Endometrial microvascular endothelial cells (primary cell): ENCODE measurements around the gene PTPRJ. TPM values are rescaled to one million over a fixed set of nuclear protein-coding genes. Genes with fewer than 3 reads are reported as not detected.

Source experiments
- in situ Hi-C: cut with HindIII; loops from 2 replicates; pipeline ENCODE4 v1.10.0; 2017; ENCODE audit warnings: low sequenced_read_pairs, low pct_unique_long_range_greater_than_20kb; ENCODE audit errors: inconsistent ontology term
- total RNA-seq: library from RNA; depleted of rRNA; stranded (reverse); fragments of >200 nt; gene quantifications from one replicate; pipeline ENCODE4 v1.2.3, GENCODE V29; 2015; ENCODE audit errors: inconsistent ontology term

Gene PTPRJ
- total RNA-seq, 1 donor from 2014 or later = 10.8 TPM

DNA sequence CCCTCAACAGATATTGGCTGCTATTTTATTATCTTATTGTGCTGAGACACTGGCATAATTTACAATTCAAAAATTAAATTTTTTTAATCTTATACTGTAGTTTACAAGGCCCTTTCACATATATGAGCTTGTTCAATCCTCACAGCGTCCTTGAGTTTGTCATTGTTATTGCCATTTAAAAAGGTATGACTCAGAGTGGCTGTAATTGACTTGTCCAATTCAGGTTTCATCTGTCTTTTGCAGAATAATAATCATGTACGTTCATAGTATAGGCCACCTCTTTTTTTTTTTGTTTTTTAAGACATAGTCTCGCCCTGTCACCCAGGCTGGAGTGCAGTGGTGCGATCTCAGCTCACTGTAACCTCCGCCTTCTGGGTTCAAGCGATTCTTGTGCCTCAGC, 11.5 kb downstream of the PTPRJ start:
- in situ Hi-C loops = no loop called here

DNA sequence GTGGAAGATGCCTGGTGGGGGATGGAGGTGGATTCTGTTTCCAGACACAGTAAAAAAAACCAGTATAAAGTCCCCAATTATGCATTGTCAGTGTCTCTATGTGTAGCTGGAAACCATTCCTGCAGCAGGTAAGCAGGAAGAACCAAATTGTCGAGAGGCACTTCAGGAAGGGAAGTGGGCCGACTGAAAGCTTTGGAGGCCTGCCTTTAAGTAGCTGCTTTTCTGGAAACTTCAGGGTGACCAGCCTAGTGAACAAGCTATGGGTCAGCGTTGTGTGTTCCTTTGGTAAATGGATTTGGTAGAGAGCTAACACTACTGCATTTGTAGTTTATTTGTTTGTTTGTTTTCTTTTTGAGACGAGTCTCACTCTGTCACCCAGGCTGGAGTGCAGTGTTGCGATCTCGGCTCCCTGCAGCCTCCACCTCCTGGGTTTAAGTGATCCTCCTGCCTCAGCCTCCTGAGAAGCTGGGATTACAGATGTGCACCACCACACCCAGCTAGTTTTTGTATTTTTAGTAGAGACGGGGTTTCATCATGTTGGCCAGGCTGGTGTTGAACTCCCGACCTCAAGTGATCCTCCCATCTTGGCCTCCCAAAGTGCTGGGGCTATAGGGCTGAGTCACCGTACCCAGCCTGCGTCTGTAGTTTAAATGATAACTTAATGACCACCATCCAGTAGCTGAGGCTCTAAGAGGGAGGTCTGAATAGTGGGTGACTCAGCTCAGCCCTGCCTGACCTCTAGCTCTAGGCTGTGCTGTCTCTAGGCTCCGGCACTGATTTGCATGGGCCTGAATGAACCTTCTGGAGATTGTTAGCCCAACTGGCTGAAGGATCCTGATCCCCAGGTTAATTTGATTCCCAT, 12.8 kb downstream of the PTPRJ start:
- in situ Hi-C loops = no loop called here

DNA sequence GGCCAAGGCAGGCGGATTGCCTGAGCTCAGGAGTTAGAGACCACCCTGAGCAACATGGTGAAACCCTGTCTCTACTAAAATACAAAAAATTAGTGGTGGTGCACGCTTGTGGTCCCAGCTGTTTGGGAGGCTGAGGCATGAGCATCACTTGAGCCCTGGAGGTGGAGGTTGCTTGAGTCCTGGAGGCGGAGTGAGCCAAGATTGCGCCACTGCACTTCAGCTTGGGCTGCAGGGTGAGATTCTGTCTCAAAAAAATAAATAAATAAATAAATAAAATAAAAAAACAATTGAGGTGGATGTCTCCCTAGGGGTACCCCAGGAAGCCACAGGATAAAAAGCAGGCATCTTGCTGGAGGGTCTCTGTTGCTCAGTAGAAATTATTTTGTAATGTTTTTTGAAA, 14.1 kb downstream of the PTPRJ start:
- in situ Hi-C loops = no loop called here

DNA sequence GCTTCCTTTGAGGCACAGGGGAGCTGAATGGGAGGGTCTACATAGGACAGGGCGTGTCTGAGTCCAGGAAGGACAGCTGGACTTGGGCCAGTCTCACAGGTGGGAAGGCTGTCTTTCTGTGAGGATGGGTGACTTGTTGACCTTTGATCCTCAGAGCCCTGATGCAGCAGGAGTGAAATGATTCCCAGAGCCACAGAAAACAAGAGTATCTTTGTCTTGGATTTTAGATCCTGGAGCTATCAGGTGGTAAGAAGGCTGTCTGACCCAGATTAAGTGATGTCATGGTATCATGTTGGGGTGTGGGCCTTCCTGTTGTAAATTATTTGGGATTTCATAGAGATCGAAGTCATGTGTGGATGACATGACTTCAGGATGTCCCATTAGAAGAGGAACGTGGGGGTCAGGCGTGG, 15.0 kb downstream of the PTPRJ start:
- in situ Hi-C loops = no loop called here

DNA sequence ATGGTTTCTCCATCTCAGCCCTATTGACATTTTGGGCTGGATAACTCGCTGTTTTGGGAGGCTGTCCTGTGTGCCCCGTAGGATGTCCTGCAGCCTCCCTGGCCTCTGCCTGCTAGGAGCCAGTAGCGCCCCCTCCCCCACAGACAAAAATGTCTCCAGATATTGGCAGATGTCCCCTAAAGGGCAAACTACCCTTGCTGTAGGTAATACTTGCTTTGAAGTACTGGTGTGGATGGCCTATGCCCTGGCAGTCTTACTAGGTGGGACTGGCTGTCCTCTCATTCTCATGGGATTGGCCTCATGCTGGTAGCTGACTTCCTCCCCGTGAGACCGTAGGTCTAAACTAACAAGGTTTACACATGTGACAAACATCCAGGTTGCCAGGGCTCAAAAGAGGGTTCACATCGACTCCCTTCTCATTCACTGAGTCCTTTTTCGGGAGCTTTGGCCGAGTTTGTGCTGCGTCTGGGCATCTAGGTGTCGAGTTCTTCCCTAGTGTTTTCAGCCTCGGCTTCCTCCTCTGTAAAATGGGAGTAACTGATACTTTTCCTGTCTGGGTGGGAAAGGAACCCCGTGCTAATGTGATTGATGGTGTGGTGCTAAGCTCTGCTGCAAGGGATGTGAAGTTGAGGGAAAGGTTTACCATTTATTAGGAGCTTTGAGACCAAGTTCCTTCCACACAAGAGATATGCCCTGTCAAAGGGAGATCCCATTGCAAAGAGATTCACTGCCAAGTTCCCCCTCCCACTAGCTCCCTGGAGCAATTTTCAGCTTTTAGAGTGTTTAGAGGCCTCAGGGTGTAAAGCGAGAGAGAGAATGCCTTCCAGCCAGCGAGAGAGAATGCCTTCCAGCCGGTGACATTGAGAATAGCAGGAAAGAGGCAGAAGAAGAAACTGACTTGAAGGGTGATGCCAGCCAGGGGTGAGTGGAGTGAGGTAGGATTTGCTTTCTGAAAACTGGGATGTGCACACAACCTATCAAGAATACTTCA, 17.0 kb downstream of the PTPRJ start:
- in situ Hi-C loops = no loop called here

DNA sequence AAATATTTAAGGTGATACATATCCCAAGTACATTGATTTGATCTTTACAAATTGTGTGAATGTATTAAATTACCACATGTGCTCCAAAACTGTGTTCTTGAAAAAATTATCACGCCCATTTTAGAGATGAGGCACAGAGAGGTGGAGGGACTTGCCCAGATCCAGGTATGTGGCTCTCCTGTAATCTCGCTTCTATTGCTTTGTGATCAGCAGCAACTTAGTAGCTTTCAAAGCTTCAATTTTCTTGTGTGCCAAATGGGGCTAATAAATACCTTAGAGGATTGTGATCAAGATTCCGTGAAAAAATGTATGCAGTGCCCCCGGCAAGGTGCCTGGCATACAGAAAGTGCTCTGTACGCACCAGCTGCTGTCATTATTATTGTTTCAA, 18.0 kb downstream of the PTPRJ start:
- in situ Hi-C loops = no loop called here

DNA sequence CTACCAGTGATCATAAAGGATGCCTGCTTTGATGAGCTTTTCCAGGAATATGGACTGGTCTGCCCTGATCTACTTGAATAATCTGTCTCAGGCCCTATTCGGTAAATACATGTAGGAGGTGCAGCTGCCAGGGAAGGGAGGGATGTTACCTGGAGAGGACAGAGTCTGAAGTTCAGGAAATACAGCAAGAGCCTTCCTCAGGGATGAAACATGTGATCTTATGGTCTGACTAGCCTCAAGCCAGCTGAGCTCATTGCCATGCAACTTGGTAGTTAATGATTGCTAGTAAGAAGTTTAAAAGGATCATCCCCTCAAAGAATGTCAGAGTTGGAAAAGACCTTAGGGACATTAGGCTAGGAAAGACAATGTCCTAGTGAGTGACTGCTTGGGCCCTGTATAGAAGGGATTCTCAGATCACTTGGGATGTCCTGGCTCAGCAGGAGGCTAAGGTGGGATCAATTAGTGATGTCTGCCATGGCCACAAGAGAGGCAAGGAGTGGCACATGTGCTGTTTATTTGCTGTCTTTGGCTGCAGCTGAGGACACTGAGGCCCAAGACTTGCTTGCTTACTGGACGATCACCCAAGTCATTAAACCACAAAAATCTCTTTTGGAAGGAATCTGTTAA, 18.5 kb downstream of the PTPRJ start:
- in situ Hi-C loops = no loop called here

DNA sequence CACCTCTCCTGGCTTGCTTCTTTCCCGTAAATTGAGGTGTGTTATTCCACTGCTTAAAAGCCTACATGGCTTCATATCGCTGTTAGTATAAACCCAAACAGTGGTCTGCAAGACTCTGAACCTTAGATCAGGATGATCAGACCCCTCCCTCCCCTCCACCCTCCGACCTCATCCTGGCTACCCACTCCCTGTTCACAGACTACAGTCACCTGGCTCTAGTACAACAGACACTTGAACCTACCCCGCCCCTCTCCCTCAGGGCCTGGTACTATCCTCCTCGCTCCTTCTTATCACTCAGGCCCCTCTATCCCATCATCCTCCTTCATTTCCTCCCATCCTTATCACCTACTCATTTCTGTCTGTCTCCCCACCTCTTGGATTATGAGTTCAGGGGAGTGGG, 20.1 kb downstream of the PTPRJ start:
- in situ Hi-C loops = no loop called here

DNA sequence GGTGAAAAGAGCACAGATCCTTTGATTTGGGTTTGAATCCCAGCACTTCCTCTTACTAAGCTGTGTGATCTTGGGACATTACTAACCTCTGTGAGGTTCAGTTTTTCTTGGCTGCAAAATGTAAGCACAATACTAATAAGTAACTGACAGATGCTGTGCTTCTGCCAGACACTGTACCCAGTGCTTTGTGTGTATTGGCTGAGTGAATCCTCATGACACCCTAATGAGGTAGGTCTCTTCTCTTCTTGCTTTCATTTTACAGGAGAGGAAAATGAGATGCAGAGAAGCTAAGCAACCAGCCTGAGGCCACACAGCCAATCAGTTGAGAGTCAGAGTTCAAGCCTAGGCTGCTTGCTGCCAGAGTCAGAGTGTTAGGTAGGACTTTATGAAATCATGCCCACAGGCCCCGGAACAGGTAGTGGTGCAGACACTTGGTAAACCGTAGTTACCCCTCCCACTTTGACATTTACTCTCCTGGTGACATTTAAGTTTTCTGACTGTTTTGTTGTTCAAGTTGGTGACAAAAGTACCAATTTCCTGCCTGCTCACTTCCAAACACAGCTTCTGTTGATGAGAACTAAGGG, 21.2 kb downstream of the PTPRJ start:
- in situ Hi-C loops = no loop called here

DNA sequence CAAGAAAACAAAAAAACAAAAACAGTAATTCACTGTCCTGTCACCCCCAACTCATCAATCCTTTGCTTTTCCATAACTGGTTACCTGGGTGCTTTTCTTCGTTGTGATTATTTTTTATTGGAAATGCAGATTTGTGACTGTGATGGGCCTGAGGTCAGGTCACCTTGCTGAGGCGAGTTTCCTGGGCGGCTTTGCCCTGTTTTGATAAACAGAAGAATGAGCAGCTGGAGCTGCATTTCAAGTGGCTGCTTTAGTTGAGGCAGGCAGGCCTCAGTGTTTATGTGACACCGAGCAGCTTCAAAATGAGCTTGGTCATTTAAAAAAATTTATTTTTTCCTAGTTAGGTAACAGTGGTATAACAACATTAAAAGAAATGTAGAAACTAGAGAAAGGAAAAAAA, 22.2 kb downstream of the PTPRJ start:
- in situ Hi-C loops = no loop called here

DNA sequence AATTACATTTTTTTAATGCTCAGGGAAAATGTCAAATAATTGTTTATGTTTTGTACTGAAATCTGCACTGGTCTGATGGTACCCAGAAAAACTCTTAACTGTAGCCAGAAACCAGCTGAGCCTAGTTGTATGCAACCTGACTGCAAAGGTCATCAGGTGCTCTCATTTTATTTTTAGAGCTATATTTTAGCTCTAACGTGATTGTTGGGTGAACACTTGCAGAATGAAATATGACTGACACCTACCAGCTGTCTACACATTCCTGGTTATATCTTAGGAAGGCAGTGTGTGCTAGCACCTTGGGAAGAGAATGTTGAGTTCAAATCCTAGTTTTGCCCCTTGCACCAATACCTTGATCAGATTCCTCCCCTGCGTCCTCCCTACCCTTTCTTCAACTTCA, 23.6 kb downstream of the PTPRJ start:
- in situ Hi-C loops = no loop called here

DNA sequence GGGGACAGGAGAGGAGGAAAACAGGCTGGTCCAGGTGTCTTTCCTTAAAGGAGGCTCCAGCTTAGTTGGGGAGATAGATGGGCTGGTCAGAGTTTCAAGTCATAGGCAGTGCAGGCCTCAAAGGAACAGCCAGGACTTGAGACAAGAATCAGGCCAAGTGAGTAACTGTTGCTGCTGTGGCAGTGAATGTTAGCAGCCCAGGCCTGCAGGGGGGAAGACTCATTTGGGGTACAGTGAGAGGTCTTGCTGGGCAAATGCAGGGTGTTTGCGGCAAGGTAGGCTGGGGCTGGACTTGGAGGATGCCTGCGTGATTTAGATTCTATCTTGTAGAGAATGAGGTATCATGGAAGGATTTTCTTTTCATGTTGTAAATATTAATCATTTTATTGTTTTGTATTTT, 24.1 kb downstream of the PTPRJ start:
- in situ Hi-C loops = no loop called here

DNA sequence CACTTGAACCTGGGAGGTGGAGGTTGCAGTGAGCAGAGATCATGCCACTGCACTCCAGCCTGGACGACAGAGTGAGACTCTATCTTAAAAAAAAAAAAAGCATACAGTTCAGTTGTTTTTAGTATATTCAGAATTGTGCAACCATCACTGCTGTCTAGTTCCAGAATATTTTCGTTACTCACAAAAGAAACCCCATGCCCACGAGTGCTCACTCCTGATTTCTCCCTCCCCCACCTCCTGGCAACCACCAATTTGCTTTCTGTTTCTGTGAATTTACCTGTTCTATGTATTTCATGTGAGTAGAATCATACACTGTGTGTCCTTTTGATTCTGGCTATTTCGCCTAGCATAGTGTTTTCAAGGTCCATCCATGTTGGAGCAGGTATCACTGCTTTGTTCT, 24.8 kb downstream of the PTPRJ start:
- in situ Hi-C loops = no loop called here

DNA sequence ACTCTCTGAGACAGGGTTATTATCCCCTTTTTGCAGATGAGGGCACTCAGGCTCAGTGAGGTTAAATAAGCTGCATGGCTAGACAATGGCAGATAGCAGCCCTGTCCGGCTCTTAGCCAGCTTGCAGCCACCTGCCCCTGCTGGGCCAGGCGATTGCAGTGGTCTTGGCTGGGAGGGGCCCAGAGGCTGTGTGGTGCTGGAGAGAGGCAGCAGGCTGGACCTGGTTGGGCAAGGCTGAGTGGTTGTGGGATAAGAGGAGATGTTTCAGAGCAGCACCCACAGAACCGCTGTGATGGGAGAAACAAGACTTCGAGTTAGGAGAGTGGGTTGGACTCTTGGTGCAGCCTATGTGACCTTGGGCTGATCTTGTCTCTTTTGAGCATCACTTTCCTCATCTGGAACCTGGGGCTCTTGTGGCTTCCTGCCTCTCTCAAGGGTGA, 25.5 kb downstream of the PTPRJ start:
- in situ Hi-C loops = no loop called here

DNA sequence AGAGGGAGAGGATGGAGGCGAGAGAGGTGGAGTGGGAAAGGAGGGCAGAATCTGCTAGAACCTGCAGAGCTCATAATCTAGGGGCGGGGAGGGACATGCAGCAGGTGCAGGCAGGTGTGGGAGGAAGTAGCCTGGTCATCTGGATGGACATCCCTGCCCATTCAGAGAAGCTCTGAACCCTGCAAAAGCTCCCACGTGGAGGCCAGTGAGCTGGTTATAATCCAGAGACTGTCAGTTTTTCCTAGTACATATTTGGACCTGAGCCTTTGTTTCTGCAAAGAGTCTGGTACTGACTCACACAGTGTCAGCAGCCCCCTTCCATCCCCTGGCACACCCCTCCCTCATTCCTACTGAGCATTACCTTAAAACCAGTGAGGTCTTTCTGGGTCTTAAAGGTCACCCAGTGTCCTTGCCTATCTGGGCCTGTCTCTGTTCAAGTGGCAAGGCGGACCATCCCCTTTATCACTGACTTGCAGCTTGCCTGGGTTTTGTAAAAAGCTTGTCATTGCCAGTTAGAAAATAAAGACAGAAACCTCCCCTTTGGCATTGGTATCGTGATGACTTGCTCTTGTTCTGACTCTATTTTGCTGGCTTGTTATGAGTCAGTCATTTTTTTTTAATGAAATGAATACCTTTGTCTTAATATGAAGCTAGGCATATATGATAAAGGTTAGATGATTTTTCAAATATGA, 26.1 kb downstream of the PTPRJ start:
- in situ Hi-C loops = no loop called here

DNA sequence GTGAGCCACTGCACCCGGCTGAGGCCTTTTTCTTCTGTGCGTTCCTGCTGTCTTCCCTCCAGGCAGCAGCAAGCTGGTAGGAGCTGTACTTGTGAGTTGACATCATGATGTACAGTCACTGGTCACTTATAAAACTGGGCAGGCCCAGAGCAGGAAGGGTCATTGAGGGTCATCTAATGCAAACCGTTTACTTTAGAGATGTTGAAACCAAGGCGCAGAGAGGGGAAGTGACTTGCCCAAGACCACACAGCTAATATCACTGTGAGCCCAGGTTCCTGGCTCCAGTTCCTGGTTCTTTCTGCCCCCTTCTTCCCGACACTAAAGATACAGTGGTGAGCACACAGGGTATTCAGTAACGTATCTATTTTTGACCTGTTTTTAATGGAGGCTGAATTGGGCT, 27.3 kb downstream of the PTPRJ start:
- in situ Hi-C loops = no loop called here

DNA sequence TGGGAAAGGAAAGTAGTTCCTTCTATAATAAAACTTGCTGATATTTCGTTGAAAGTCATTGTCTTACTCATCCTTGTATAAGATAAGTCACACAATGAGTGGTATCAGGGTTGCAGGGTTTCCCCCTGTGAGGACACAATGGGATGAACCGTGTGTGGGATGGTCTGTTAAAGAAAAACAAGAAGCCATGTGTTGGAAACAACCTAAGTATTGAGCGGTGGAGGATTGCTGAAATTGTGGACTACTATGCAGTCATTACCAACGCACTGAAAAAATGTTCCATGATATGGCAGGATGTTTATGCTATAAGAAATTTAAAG, 28.6 kb downstream of the PTPRJ start:
- in situ Hi-C loops = no loop called here

DNA sequence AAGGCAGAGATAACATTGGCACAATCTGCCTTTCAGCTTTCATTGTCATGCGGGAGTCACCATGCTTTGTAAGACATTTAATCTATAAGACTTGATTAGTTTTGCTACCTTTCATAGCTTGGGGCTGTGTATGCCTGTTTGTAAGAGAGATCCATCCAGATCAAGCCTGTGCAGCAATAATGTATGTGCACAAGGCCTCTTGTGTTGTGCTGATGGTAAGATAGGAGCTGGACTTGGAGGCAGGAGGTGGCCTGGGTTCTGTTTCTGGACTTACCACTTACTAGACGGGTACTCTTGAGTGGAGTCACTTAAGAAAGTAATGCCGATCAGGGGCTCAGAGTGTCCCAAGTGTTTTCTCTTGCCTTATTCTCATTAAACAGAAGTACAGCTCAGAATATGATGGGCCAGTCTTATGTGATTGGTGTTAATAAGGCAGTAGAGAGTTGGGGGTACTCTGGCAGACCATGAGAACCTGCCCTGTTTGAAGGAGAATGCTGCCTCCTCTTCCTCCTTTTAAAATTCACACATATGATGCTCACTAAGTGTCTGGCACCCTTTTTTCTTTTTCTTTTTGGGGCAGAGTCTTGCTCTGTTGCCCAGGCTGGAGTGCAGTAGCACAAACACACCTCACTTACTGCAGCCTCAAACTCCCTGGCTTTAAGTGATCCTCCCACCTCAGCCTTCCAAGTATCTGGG, 30.9 kb downstream of the PTPRJ start:
- in situ Hi-C loops = no loop called here
